ENCODE data around the gene RAB11A. TPM values are rescaled to one million over a fixed set of nuclear protein-coding genes. Genes with fewer than 3 reads are reported as not detected.

The RAB11A gene
- total and polyA plus RNA-seq, 9 of the 15 experiments (the other 6 are each of a cell fraction or from before 2014, with no cell fraction given): 129 to 369 (median 245) TPM

DNA sequence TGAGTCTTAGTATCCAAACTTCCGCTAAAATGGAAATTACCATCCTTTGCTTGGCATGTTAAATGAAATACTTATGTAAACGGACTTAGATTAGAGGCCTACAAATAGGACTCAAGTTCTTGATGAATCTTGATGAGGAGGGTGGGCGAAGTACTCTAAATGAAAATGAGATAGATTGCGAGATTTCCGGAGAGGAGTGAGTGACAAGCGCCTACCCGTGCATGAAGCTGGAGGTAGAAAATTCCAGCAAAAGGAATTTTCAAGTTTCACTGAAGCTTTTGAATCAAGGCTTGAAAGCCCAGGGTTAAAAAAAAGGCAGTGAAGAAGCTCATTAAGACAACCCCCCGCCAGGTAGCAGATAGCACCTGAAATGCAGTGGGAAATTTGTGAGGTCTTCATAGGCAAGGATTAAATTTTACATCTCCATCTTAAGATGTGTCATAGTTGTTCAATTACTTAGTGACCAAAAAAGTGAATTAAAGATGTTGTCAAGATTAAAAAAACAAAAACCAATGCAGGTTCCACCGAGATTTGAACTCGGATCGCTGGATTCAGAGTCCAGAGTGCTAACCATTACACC is 655 bp upstream of the RAB11A start:
- Histone ChIP-seq H3K79me2 (ENCODE audit: control insufficient read depth, insufficient read depth, low read length) (peaks cover 44% of the 10 kb centered on the region), H3K36me3 (ENCODE audit: control insufficient read depth, insufficient read depth, low read length) (no peaks in the 10 kb centered on the region), H3K4me1 (replicated peaks in 1 of 2; ENCODE audit: control insufficient read depth in 2 of 2, insufficient read depth in 2 of 2, low read length in 2 of 2) (peaks cover 11 to 12% of the 10 kb centered on the region in 2 experiments; a peak in 3 of 5 replicates), H3K9me3 (replicated peaks; ENCODE audit: control insufficient read depth, insufficient read depth, low read depth, low read length) (no peaks in the 10 kb centered on the region), H3K9ac (ENCODE audit: insufficient read depth in 1 of 2, low read depth in 2 of 2, low read length in 2 of 2) (peak overlapping the region; percentile 90 to 94), H3K27ac (ENCODE audit: extremely low read depth, low read depth, low read length) (peak overlapping the region; percentile 96), H3K27me3 (ENCODE audit: control insufficient read depth in 2 of 2, insufficient read depth in 2 of 2, low read length in 2 of 2) (no peaks in the 10 kb centered on the region), H3K4me3 (peak overlapping the region; percentile 87), H2AFZ (ENCODE audit: low read depth, low read length) (peak overlapping the region; percentile 93), H3K9me1 (ENCODE audit: control insufficient read depth, insufficient read depth, low read length) (no peaks in the 10 kb centered on the region), H4K20me1 (replicated peaks; ENCODE audit: control insufficient read depth, insufficient read depth, low read length) (peaks cover 3% of the 10 kb centered on the region; the same call in 1 of the 2 replicates), H3K4me2 (ENCODE audit: insufficient read depth, low read length) (peak overlapping the region; percentile 96)
- no TSS peak for BruUV-seq (replicated peaks)
- FAIRE-seq (no peak), DNase-seq (ENCODE audit: extremely low read depth in 1 of 4, low spot score in 3 of 4) (peak in 2 of 4 experiments; percentile 17 to 22), ATAC-seq (no peak)
- in situ Hi-C loops (cut with MboI) (loop anchor here (25.0 kb wide), 1 partner anchor 231 kb away; no protein-coding TSS in a partner anchor), intact Hi-C loops (cut with micrococcal nuclease) (loop anchor here (2.0 to 5.0 kb wide), 3 partner anchors 36 to 258 kb away; partner anchors contain the start of genes DENND4A and INTS14)
- ChIA-PET POLR2A (interaction anchor here (0.8 to 1.7 kb wide), 12 partner anchors 9 to 257 kb away, joined by 3 to 9 read pairs (median 4); partner anchors contain the start of gene INTS14), CTCF (ENCODE audit: low intra/inter-chr PET ratio) (no interaction called here)
- 42% methylated on average over 11 of the region's 11 CpGs for WGBS (ENCODE audit: insufficient coverage, low coverage, missing lambda C conversion rate)
- TF ChIP-seq ZBTB5 (IDR thresholded peaks at IDR 0.05) (peak; percentile 80), EP300 (IDR thresholded peaks at IDR 0.05; ENCODE audit: low read length) (peak; percentile 62), POLR2H (tag; IDR thresholded peaks at IDR 0.05; ENCODE audit: low read depth) (peak; percentile 100), ARNT (IDR thresholded peaks at IDR 0.05) (0 out of 4 replicates have a peak, but pooled peaks have one; percentile 57 to 63), ZNF3 (CRISPR knock-in tag; IDR thresholded peaks at IDR 0.05) (no peak), TBP (optimal IDR thresholded peaks at IDR 0.05; ENCODE audit: low read depth, low read length) (no peak), ZNF384 (IDR thresholded peaks at IDR 0.05; ENCODE audit: low read depth, low read length) (peak; percentile 43), CBFB (CRISPR knock-in tag; IDR thresholded peaks at IDR 0.05) (0 out of 2 replicates have a peak, but pooled peaks have one; percentile 7), RBM39 (optimal IDR thresholded peaks at IDR 0.05; ENCODE audit: low read depth, low read length) (peak; percentile 24), MAFF (IDR thresholded peaks at IDR 0.05; ENCODE audit: low read length) (0 out of 2 replicates have a peak, but pooled peaks have one; percentile 7), ZNF764 (CRISPR knock-in tag; IDR thresholded peaks at IDR 0.05; ENCODE audit: low read depth) (peak; percentile 83), SP1 (CRISPR knock-in tag; IDR thresholded peaks at IDR 0.05) (no peak), GATAD2B (IDR thresholded peaks at IDR 0.05; ENCODE audit: borderline replicate concordance) (no peak), BRD9 (IDR thresholded peaks at IDR 0.05; ENCODE audit: low read depth, partially characterized antibody) (peak; percentile 98), XRCC3 (IDR thresholded peaks at IDR 0.05) (no peak), NR2F6 (CRISPR knock-in tag; IDR thresholded peaks at IDR 0.05) (0 out of 2 replicates have a peak, but pooled peaks have one; percentile 46)
- TF ChIP-seq, protein P1, sequence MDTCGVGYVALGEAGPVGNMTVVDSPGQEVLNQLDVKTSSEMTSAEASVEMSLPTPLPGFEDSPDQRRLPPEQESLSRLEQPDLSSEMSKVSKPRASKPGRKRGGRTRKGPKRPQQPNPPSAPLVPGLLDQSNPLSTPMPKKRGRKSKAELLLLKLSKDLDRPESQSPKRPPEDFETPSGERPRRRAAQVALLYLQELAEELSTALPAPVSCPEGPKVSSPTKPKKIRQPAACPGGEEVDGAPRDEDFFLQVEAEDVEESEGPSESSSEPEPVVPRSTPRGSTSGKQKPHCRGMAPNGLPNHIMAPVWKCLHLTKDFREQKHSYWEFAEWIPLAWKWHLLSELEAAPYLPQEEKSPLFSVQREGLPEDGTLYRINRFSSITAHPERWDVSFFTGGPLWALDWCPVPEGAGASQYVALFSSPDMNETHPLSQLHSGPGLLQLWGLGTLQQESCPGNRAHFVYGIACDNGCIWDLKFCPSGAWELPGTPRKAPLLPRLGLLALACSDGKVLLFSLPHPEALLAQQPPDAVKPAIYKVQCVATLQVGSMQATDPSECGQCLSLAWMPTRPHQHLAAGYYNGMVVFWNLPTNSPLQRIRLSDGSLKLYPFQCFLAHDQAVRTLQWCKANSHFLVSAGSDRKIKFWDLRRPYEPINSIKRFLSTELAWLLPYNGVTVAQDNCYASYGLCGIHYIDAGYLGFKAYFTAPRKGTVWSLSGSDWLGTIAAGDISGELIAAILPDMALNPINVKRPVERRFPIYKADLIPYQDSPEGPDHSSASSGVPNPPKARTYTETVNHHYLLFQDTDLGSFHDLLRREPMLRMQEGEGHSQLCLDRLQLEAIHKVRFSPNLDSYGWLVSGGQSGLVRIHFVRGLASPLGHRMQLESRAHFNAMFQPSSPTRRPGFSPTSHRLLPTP (IDR thresholded peaks at IDR 0.05; ENCODE audit: borderline replicate concordance, extremely low read depth, insufficient read length): peak; percentile 94

Measured in K562 (cell line).